ENCODE results near the gene MAGEB17. TPM values are rescaled to one million over a fixed set of nuclear protein-coding genes. Genes with fewer than 3 reads are reported as not detected.

The MAGEB17 gene
- total and polyA plus RNA-seq, 2 of the 8 experiments (the other 6 are each of a cell fraction or from before 2014, with no cell fraction given) = 0.48 to 1.1 TPM

GRCh38 chrX:16175329-16176061, 8.2 kb downstream of the MAGEB17 start (continued):
- TF ChIP-seq CHD7 (IDR thresholded peaks at IDR 0.05; ENCODE audit: insufficient replicate concordance, low read length) (no peak), KDM5A (IDR thresholded peaks at IDR 0.05; ENCODE audit: low read length) (no peak), ZNF274 (IDR thresholded peaks at IDR 0.05; ENCODE audit: borderline replicate concordance, extremely low read depth, low read length) (no peak), SRF (IDR thresholded peaks at IDR 0.05; ENCODE audit: low read depth, low read length) (no peak), ATF2 (IDR thresholded peaks at IDR 0.05; ENCODE audit: low read length) (no peak), NRF1 (IDR thresholded peaks at IDR 0.05; ENCODE audit: low read depth, low read length) (no peak), SP2 (IDR thresholded peaks at IDR 0.05; ENCODE audit: low read length) (no peak), GABPA (IDR thresholded peaks at IDR 0.05; ENCODE audit: borderline replicate concordance, insufficient read depth, low read length) (no peak), JUND (IDR thresholded peaks at IDR 0.05; ENCODE audit: low read length) (no peak)
